Prostate gland (tissue), 2 donors: ENCODE data around the gene SMIM35. TPM values are rescaled to one million over a fixed set of nuclear protein-coding genes. Genes with fewer than 3 reads are reported as not detected.

Experiments used
- DNase-seq: peaks from one replicate; pipeline ENCODE4 v3.0.0-alpha.2; 2019; ENCODE audit warnings: low spot score
- H3K27ac ChIP-seq, 2 donors: fragments of 200-600 bp; sonication (generic); 2 replicates each; pipeline ENCODE4 v1.5.1; 2017 to 2019
- H3K27me3 ChIP-seq: fragments of 200-600 bp; sonication (generic); replicated peaks from 2 replicates; pipeline ENCODE4 v1.5.1; 2019; ENCODE audit not compliant: insufficient read depth
- H3K36me3 ChIP-seq, 2 donors: fragments of 200-600 bp; sonication (generic); 1 replicate in 1 of 2; 2 replicates in 1 of 2; pipeline versions ENCODE4 v1.5.1 to v1.8.1; 2017 to 2019
- H3K4me1 ChIP-seq: fragments of 200-600 bp; sonication (generic); replicated peaks from 2 replicates; pipeline ENCODE4 v1.5.1; 2019
- H3K4me3 ChIP-seq, 2 donors: fragments of 200-600 bp; sonication (generic); 2 replicates each; pipeline ENCODE4 v1.5.1; 2017 to 2019
- H3K9me3 ChIP-seq: fragments of 200-600 bp; sonication (generic); 2 replicates; pipeline ENCODE4 v1.5.1; 2017
- CTCF ChIP-seq, 4 experiments: fragments of 200-600 bp in 2 of 4; fragments of 450-650 bp in 2 of 4; sonication (generic) in 2 of 4; IDR thresholded peaks; 1 replicate in 3 of 4; 2 replicates in 1 of 4; pipeline ENCODE4 v1.5.1; 2016 to 2019; ENCODE audit warnings: antibody characterized with exemption in 4 of 4, mild to moderate bottlenecking in 2 of 4, moderate library complexity in 2 of 4
- POLR2A ChIP-seq: fragments of 450-650 bp; IDR thresholded peaks from one replicate; pipeline ENCODE4 v1.6.1; 2016; ENCODE audit warnings: antibody characterized with exemption, mild to moderate bottlenecking
- POLR2AphosphoS5 ChIP-seq: sonication (generic); formaldehyde crosslinking; IDR thresholded peaks from one replicate; pipeline ENCODE4 v1.6.1; 2017; ENCODE audit warnings: antibody characterized with exemption
- WGBS: methylation state at CpG from one replicate; pipeline ENCODE4 v1.1.5; 2018; 5-methylcytosine and 5-hydroxymethylcytosine counted together
- intact Hi-C: fragments of 100-400 bp; cut with DNase I; formaldehyde crosslinking; loops from one replicate; pipeline ENCODE4 v1.14.2; 2022
- total RNA-seq, 2 donors: library from RNA; depleted of rRNA; stranded (reverse); fragments of >200 nt; gene quantifications; one replicate each; pipeline ENCODE4 v1.1.0, GENCODE V29; 2016

The SMIM35 gene
- total RNA-seq, 2 donors from 2014 or later: 0.09 TPM; not detected in 1

GRCh38 chr11:118052581-118053206 is 34.1 kb downstream of the SMIM35 start:
- DNase-seq: no peak
- H3K36me3 ChIP-seq: no peaks in the 10 kb centered on the region

GRCh38 chr11:118051611-118052461 is 34.9 kb downstream of the SMIM35 start:
- DNase-seq: no peak
- H3K27ac ChIP-seq: no peak overlapping the region
- H3K4me1 ChIP-seq: no peaks in the 10 kb centered on the region
- WGBS: 88% methylated on average over 16 of the region's 16 CpGs
- H3K36me3 ChIP-seq: no peaks in the 10 kb centered on the region
- H3K4me3 ChIP-seq: no peak overlapping the region
- intact Hi-C loops: loop anchor here (5.0 to 10.0 kb wide), 4 partner anchors 105 to 607 kb away; no protein-coding TSS in a partner anchor
- no peak for TF ChIP-seq POLR2AphosphoS5
- no peak for TF ChIP-seq CTCF (IDR thresholded peaks at IDR 0.05)
- no peak for TF ChIP-seq POLR2A
- no peaks in the 10 kb centered on the region for H3K9me3 ChIP-seq
- H3K27me3 ChIP-seq: no peaks in the 10 kb centered on the region

More at GRCh38 chr11:118052581-118053206, 34.1 kb downstream of the SMIM35 start:
- Histone ChIP-seq H3K9me3 (no peaks in the 10 kb centered on the region), H3K4me3 (no peak overlapping the region), H3K27ac (no peak overlapping the region), H3K27me3 (no peaks in the 10 kb centered on the region), H3K4me1 (no peaks in the 10 kb centered on the region)
- TF ChIP-seq CTCF (IDR thresholded peaks at IDR 0.05) (no peak), POLR2AphosphoS5 (no peak), POLR2A (no peak)
- intact Hi-C loops: loop anchor here (5.0 to 10.0 kb wide), 4 partner anchors 105 to 608 kb away; no protein-coding TSS in a partner anchor
- WGBS: 75% methylated on average over 13 of the region's 13 CpGs

- Histone ChIP-seq H3K36me3 (no peaks in the 10 kb centered on the region), H3K4me3 (no peak overlapping the region), H3K4me1 (no peaks in the 10 kb centered on the region), H3K27ac (no peak overlapping the region), H3K9me3 (no peaks in the 10 kb centered on the region), H3K27me3 (no peaks in the 10 kb centered on the region)
- 67% methylated on average over 7 of the region's 7 CpGs for WGBS
- TF ChIP-seq POLR2AphosphoS5 (no peak), CTCF (IDR thresholded peaks at IDR 0.05) (no peak), POLR2A (no peak)
- DNase-seq: no peak
- intact Hi-C loops: loop anchor here (5.0 to 10.0 kb wide), 4 partner anchors 104 to 606 kb away; no protein-coding TSS in a partner anchor
Observed at GRCh38 chr11:118051136-118051610, 35.6 kb downstream of the SMIM35 start.

- no peak for DNase-seq
- TF ChIP-seq POLR2AphosphoS5 (no peak), CTCF (IDR thresholded peaks at IDR 0.05) (no peak), POLR2A (no peak)
- intact Hi-C loops: loop anchor here (5.0 to 10.0 kb wide), 4 partner anchors 103 to 606 kb away; no protein-coding TSS in a partner anchor
Observed at GRCh38 chr11:118050208-118050891, 36.4 kb downstream of the SMIM35 start.

More at GRCh38 chr11:118050208-118050891, 36.4 kb downstream of the SMIM35 start:
- H3K36me3 ChIP-seq: no peaks in the 10 kb centered on the region
- WGBS: 95% methylated on average over 7 of the region's 7 CpGs
- no peak overlapping the region for H3K4me3 ChIP-seq
- H3K4me1 ChIP-seq: no peaks in the 10 kb centered on the region
- no peaks in the 10 kb centered on the region for H3K27me3 ChIP-seq
- H3K27ac ChIP-seq: no peak overlapping the region
- H3K9me3 ChIP-seq: no peaks in the 10 kb centered on the region
